SK-N-SH (cell line): ENCODE results near the gene HOTAIR. TPM values are rescaled to one million over a fixed set of nuclear protein-coding genes. Genes with fewer than 3 reads are reported as not detected.

Experiments used
- CTCF ChIA-PET: fragments of 300-600, 350-600 bp; formaldehyde crosslinking; extraction: SDS; loops from one replicate; lab custom pipeline; 2021; lab: Yijun Ruan, JAX
- POLR2A ChIA-PET: fragments of 350-600 bp; sonication (Branson Sonifier 250); formaldehyde crosslinking; extraction: SDS; loops from one replicate; lab custom pipeline; 2020; ENCODE audit warnings: antibody characterized with exemption, inconsistent platforms; lab: Yijun Ruan, JAX
- DNase-seq: peaks from one replicate; pipeline ENCODE4 v3.0.0; 2012
- H2AFZ ChIP-seq: fragments of 200-600 bp; sonication (generic); 2 replicates; pipeline ENCODE4 v1.8.1; 2016; ENCODE audit warnings: antibody characterized with exemption, mild to moderate bottlenecking, low read depth
- H3F3A ChIP-seq: fragments of 200-600 bp; sonication (generic); replicated peaks from 2 replicates; pipeline ENCODE3; 2016; ENCODE audit warnings: antibody characterized with exemption, mild to moderate bottlenecking; ENCODE audit not compliant: insufficient read depth
- H3K27ac ChIP-seq, 2 experiments: fragments of 200-500 bp in 1 of 2; fragments of 200-600 bp in 1 of 2; sonication (Bioruptor generic) in 1 of 2; sonication (generic), shearing (Covaris generic) in 1 of 2; 2 replicates each; pipeline versions ENCODE4 v1.5.1 to v1.6.1; 2014 to 2016; ENCODE audit warnings: low read depth in 2 of 2, inconsistent platforms in 1 of 2, low read length in 1 of 2, mild to moderate bottlenecking in 1 of 2, mixed read lengths in 1 of 2
- H3K27me3 ChIP-seq: fragments of 200-600 bp; sonication (generic), shearing (Covaris generic); 2 replicates; pipeline ENCODE4 v1.6.1; 2016; ENCODE audit warnings: mixed run types; ENCODE audit not compliant: insufficient read depth
- H3K36me3 ChIP-seq, 2 experiments: fragments of 200-500 bp in 1 of 2; fragments of 200-600 bp in 1 of 2; sonication (Bioruptor generic) in 1 of 2; sonication (generic) in 1 of 2; replicated peaks in 1 of 2; 2 replicates each; pipeline versions ENCODE3 to v1.5.1; 2014 to 2016; ENCODE audit warnings: low read length in 1 of 2, mild to moderate bottlenecking in 1 of 2; ENCODE audit not compliant: insufficient read depth in 2 of 2, control insufficient read depth in 1 of 2
- H3K4me1 ChIP-seq, 2 experiments: fragments of 200-500 bp in 1 of 2; fragments of 200-600 bp in 1 of 2; sonication (Bioruptor generic) in 1 of 2; sonication (generic), shearing (Covaris generic) in 1 of 2; 2 replicates each; pipeline versions ENCODE4 v1.5.1 to v1.6.1; 2014 to 2016; ENCODE audit warnings: low read depth in 1 of 2, low read length in 1 of 2, mixed run types in 1 of 2; ENCODE audit not compliant: insufficient read depth in 2 of 2, control insufficient read depth in 1 of 2
- H3K4me2 ChIP-seq: fragments of 200-600 bp; sonication (generic), shearing (Covaris generic); 2 replicates; pipeline ENCODE4 v1.6.1; 2017; ENCODE audit warnings: mixed run types
- H3K4me3 ChIP-seq, 2 experiments: fragments of 200-500 bp in 1 of 2; fragments of 200-600 bp in 1 of 2; sonication (Bioruptor generic) in 1 of 2; sonication (generic), shearing (Covaris generic) in 1 of 2; 2 replicates each; pipeline versions ENCODE4 v1.5.1 to v1.8.1; 2014 to 2016; ENCODE audit warnings: low read depth in 2 of 2, inconsistent platforms in 1 of 2, low read length in 1 of 2, mild to moderate bottlenecking in 1 of 2, mixed read lengths in 1 of 2, moderate library complexity in 1 of 2
- H3K79me2 ChIP-seq: fragments of 200-600 bp; sonication (generic); 2 replicates; pipeline ENCODE4 v1.8.1; 2017; ENCODE audit warnings: mild to moderate bottlenecking; ENCODE audit not compliant: insufficient read depth
- H3K9ac ChIP-seq: fragments of 200-600 bp; sonication (generic); 2 replicates; pipeline ENCODE4 v1.6.1; 2017; ENCODE audit warnings: mixed run types
- H3K9me2 ChIP-seq: fragments of 200-600 bp; sonication (generic); 2 replicates; pipeline ENCODE4 v1.6.1; 2017; ENCODE audit warnings: mixed run types
- H3K9me3 ChIP-seq: fragments of 200-600 bp; sonication (generic); 2 replicates; pipeline ENCODE4 v1.6.1; 2017; ENCODE audit warnings: mixed run types, mild to moderate bottlenecking, moderate library complexity
- H4K20me1 ChIP-seq: fragments of 200-600 bp; sonication (generic); 2 replicates; pipeline ENCODE4 v1.6.1; 2017; ENCODE audit warnings: mild to moderate bottlenecking, mixed run types; ENCODE audit not compliant: insufficient read depth
- CHD2 ChIP-seq: fragments of 150-350 bp; IDR thresholded peaks from 2 replicates; pipeline ENCODE4 v1.6.1; 2018; ENCODE audit warnings: low read length; ENCODE audit not compliant: partially characterized antibody
- ELF1 ChIP-seq: IDR thresholded peaks from 2 replicates; pipeline ENCODE4 v1.4.0; 2012
- EP300 ChIP-seq, 2 experiments: IDR thresholded peaks; 2 replicates each; pipeline versions ENCODE4 v1.4.0 to v1.6.1; 2012; ENCODE audit warnings: borderline replicate concordance in 1 of 2, low read depth in 1 of 2, low read length in 1 of 2
- FOSL2 ChIP-seq: IDR thresholded peaks from 2 replicates; pipeline ENCODE4 v1.4.0; 2012; ENCODE audit warnings: low read depth, mild to moderate bottlenecking, moderate library complexity, borderline replicate concordance
- FOXM1 ChIP-seq: IDR thresholded peaks from 2 replicates; pipeline ENCODE4 v1.4.0; 2012; ENCODE audit warnings: low read depth, mild to moderate bottlenecking
- JUND ChIP-seq: IDR thresholded peaks from 2 replicates; pipeline ENCODE4 v1.4.0; 2012
- MXI1 ChIP-seq: IDR thresholded peaks from 2 replicates; pipeline ENCODE4 v1.6.1; 2012; ENCODE audit warnings: mild to moderate bottlenecking, low read depth, low read length, improper control_type of control experiment
- POLR2AphosphoS5 ChIP-seq: IDR thresholded peaks from 2 replicates; pipeline ENCODE4 v1.6.1; 2012; ENCODE audit warnings: low read depth, low read length
- RFX5 ChIP-seq: IDR thresholded peaks from 2 replicates; pipeline ENCODE4 v1.6.1; 2012; ENCODE audit warnings: mild to moderate bottlenecking, improper control_type of control experiment, low read length
- RXRA ChIP-seq: IDR thresholded peaks from 2 replicates; pipeline ENCODE4 v1.4.0; 2012; ENCODE audit warnings: low read depth, mild to moderate bottlenecking, borderline replicate concordance
- SMC3 ChIP-seq: IDR thresholded peaks from 2 replicates; pipeline ENCODE4 v1.6.1; 2012; ENCODE audit warnings: low read depth, low read length, improper control_type of control experiment
- TAF1 ChIP-seq: IDR thresholded peaks from 2 replicates; pipeline ENCODE4 v1.6.1; 2012; ENCODE audit warnings: low read depth, mild to moderate bottlenecking, low read length, moderate library complexity, borderline replicate concordance
- YY1 ChIP-seq: IDR thresholded peaks from 2 replicates; pipeline ENCODE4 v1.4.0; 2012; ENCODE audit warnings: low read depth, mild to moderate bottlenecking
- WGBS: methylation state at CpG from one replicate; pipeline ENCODE4 v1.1.6; 2017; ENCODE audit warnings: low lambda C conversion rate; 5-methylcytosine and 5-hydroxymethylcytosine counted together
- polyA plus RNA-seq, 3 experiments: library from polyadenylated mRNA; depleted of rRNA; stranded (reverse); fragments of >200 nt; gene quantifications; 2 replicates each; pipeline ENCODE4 v1.2.3, GENCODE V29; 2012
- TF ChIP-seq, protein P1 (sequence below): fragments of 150-350 bp; IDR thresholded peaks from 2 replicates; pipeline ENCODE4 v1.6.1; 2017; ENCODE audit warnings: antibody characterized with exemption, low read length, low read depth, borderline replicate concordance
- TF ChIP-seq, protein P2 (sequence below): IDR thresholded peaks from 2 replicates; pipeline ENCODE4 v1.4.0; 2012; ENCODE audit warnings: low read depth
- TF ChIP-seq, protein P3 (sequence below): IDR thresholded peaks from 2 replicates; pipeline ENCODE4 v1.4.0; 2012; ENCODE audit warnings: low read depth, borderline replicate concordance
- TF ChIP-seq, protein P4 (sequence below): fragments of 200-600 bp; sonication (generic); IDR thresholded peaks from 2 replicates; pipeline ENCODE4 v1.6.1; 2017; ENCODE audit warnings: antibody characterized with exemption, mild to moderate bottlenecking, moderate library complexity
- TF ChIP-seq, protein P5 (sequence below): IDR thresholded peaks from 2 replicates; pipeline ENCODE4 v1.4.0; 2012; ENCODE audit warnings: low read depth, borderline replicate concordance
- TF ChIP-seq, protein P6 (sequence below): fragments of 150-350 bp; IDR thresholded peaks from 2 replicates; pipeline ENCODE4 v1.6.1; 2016; ENCODE audit warnings: mild to moderate bottlenecking, low read depth, low read length

The HOTAIR gene
- polyA plus RNA-seq, 1 of the 3 experiments (the other 2 are of a cell fraction): not detected

DNA sequence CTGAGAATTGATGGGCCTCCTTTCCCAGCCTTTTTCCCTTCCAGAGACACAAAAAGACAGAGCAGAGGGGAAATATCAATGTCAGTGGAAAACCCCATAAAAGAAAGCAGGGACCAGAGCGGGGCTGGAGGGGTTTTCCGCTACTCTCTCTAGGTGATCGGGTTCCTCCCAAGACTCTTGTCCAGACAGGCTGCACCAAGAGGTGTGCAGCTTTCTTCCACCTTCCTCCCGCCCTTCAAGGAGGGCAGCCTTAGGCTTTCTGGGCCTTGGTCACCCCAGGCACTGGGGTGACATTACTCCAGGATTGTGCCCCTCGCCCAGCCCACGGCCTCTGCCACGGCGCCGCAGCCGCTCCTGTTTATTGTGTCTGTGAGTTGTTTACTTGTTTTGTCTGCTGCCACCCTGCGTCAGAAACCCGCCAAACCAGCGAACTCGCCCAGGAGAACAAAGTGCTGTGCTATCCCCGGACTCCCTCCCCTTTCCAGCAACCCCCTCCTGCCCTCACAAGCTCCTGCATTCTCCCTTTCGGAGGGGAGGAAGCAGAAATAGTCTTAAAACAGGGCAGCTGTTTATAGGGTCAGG, 46.8 kb upstream of the HOTAIR start:
- H3K27ac ChIP-seq: no peak overlapping the region
- H3K4me2 ChIP-seq: no peak overlapping the region
- no peaks in the 10 kb centered on the region for H3K27me3 ChIP-seq
- H4K20me1 ChIP-seq: no peaks in the 10 kb centered on the region
- H3K4me1 ChIP-seq: peaks cover 7 to 47% of the 10 kb centered on the region in 2 experiments; a peak in 2 of 4 replicates
- TF ChIP-seq RXRA: no peak
- TF ChIP-seq, protein P1, sequence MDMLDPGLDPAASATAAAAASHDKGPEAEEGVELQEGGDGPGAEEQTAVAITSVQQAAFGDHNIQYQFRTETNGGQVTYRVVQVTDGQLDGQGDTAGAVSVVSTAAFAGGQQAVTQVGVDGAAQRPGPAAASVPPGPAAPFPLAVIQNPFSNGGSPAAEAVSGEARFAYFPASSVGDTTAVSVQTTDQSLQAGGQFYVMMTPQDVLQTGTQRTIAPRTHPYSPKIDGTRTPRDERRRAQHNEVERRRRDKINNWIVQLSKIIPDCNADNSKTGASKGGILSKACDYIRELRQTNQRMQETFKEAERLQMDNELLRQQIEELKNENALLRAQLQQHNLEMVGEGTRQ: no peak
- TF ChIP-seq FOSL2: no peak
- no peak for TF ChIP-seq MXI1
- TF ChIP-seq ELF1: no peak
- TF ChIP-seq EP300 (IDR thresholded peaks at IDR 0.05; ENCODE audit: borderline replicate concordance in 1 of 2, low read depth in 1 of 2, low read length in 1 of 2): no peak
- TF ChIP-seq, protein P2, sequence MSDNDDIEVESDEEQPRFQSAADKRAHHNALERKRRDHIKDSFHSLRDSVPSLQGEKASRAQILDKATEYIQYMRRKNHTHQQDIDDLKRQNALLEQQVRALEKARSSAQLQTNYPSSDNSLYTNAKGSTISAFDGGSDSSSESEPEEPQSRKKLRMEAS: no peak
- no peak for TF ChIP-seq TAF1
- TF ChIP-seq RFX5: no peak
- TF ChIP-seq SMC3: no peak
- TF ChIP-seq, protein P3, sequence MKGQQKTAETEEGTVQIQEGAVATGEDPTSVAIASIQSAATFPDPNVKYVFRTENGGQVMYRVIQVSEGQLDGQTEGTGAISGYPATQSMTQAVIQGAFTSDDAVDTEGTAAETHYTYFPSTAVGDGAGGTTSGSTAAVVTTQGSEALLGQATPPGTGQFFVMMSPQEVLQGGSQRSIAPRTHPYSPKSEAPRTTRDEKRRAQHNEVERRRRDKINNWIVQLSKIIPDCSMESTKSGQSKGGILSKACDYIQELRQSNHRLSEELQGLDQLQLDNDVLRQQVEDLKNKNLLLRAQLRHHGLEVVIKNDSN: no peak
- TF ChIP-seq, protein P4, sequence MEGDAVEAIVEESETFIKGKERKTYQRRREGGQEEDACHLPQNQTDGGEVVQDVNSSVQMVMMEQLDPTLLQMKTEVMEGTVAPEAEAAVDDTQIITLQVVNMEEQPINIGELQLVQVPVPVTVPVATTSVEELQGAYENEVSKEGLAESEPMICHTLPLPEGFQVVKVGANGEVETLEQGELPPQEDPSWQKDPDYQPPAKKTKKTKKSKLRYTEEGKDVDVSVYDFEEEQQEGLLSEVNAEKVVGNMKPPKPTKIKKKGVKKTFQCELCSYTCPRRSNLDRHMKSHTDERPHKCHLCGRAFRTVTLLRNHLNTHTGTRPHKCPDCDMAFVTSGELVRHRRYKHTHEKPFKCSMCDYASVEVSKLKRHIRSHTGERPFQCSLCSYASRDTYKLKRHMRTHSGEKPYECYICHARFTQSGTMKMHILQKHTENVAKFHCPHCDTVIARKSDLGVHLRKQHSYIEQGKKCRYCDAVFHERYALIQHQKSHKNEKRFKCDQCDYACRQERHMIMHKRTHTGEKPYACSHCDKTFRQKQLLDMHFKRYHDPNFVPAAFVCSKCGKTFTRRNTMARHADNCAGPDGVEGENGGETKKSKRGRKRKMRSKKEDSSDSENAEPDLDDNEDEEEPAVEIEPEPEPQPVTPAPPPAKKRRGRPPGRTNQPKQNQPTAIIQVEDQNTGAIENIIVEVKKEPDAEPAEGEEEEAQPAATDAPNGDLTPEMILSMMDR: no peak
- TF ChIP-seq, protein P5, sequence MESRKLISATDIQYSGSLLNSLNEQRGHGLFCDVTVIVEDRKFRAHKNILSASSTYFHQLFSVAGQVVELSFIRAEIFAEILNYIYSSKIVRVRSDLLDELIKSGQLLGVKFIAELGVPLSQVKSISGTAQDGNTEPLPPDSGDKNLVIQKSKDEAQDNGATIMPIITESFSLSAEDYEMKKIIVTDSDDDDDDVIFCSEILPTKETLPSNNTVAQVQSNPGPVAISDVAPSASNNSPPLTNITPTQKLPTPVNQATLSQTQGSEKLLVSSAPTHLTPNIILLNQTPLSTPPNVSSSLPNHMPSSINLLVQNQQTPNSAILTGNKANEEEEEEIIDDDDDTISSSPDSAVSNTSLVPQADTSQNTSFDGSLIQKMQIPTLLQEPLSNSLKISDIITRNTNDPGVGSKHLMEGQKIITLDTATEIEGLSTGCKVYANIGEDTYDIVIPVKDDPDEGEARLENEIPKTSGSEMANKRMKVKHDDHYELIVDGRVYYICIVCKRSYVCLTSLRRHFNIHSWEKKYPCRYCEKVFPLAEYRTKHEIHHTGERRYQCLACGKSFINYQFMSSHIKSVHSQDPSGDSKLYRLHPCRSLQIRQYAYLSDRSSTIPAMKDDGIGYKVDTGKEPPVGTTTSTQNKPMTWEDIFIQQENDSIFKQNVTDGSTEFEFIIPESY: no peak
- no peak for TF ChIP-seq POLR2AphosphoS5
- TF ChIP-seq CHD2: no peak
- no peak for TF ChIP-seq FOXM1
- TF ChIP-seq, protein P6, sequence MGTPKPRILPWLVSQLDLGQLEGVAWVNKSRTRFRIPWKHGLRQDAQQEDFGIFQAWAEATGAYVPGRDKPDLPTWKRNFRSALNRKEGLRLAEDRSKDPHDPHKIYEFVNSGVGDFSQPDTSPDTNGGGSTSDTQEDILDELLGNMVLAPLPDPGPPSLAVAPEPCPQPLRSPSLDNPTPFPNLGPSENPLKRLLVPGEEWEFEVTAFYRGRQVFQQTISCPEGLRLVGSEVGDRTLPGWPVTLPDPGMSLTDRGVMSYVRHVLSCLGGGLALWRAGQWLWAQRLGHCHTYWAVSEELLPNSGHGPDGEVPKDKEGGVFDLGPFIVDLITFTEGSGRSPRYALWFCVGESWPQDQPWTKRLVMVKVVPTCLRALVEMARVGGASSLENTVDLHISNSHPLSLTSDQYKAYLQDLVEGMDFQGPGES: no peak
- TF ChIP-seq YY1: no peak
- TF ChIP-seq JUND: no peak
- H3K9me3 ChIP-seq: no peaks in the 10 kb centered on the region
- no peaks in the 10 kb centered on the region for H3K36me3 ChIP-seq
- ChIA-PET CTCF (interaction anchor here (1.2 to 23.2 kb wide), 6 partner anchors 11 to 187 kb away, joined by 3 to 548 read pairs (median 50); partner anchors contain the start of genes HOXC10, HOXC5, HOXC9 and SMUG1), POLR2A (no interaction called here)
- H3F3A ChIP-seq: peaks cover 9% of the 10 kb centered on the region
- H3K79me2 ChIP-seq: peaks cover 10% of the 10 kb centered on the region; the same call in 1 of the 2 replicates
- no peak overlapping the region for H2AFZ ChIP-seq
- H3K9me2 ChIP-seq: no peaks in the 10 kb centered on the region
- WGBS: 91% methylated on average over 16 of the region's 16 CpGs
- no peak overlapping the region for H3K9ac ChIP-seq
- no peak overlapping the region for H3K4me3 ChIP-seq
- DNase-seq: no peak
